Panc1 (cell line): ENCODE measurements around the gene MTHFD2. TPM values are rescaled to one million over a fixed set of nuclear protein-coding genes. Genes with fewer than 3 reads are reported as not detected.
A peak's percentile ranks its signal among the peaks of the same experiment; 100 is the strongest.

Source experiments
- ATAC-seq: fragments of 200-7000 bp; cut with Tn5 transposase; 2 replicates; pipeline ENCODE4 v1.9.1; 2020; ENCODE audit warnings: mild to moderate bottlenecking, moderate library complexity
- BruUV-seq: library from RNA; stranded (reverse); fragments of 400-500 nt; replicated peaks from 2 replicates; lab custom pipeline; 2021; lab: Mats Ljungman, UMichigan
- CTCF ChIA-PET: fragments of 300-600 bp; sonication (Branson Sonifier 250); formaldehyde crosslinking; loops from one replicate; lab custom pipeline; 2022; ENCODE audit warnings: antibody characterized with exemption; lab: Charles Lee
- POLR2A ChIA-PET: fragments of 300-600 bp; sonication (Branson Sonifier 250); formaldehyde crosslinking; loops from one replicate; lab custom pipeline; 2022; ENCODE audit warnings: antibody characterized with exemption; lab: Charles Lee
- DNase-seq: peaks from one replicate; pipeline ENCODE4 v3.0.0-alpha.2; 2010; ENCODE audit warnings: low read depth, low spot score
- H3K27ac ChIP-seq: 2 replicates; pipeline ENCODE4 v1.5.1; 2011; ENCODE audit warnings: mild to moderate bottlenecking, low read length, inconsistent platforms
- H3K27me3 ChIP-seq: fragments of 200-500 bp; sonication (Bioruptor generic); 2 replicates; pipeline ENCODE4 v1.6.0; 2014; ENCODE audit warnings: low read length, inconsistent platforms; ENCODE audit not compliant: control insufficient read depth, insufficient read depth
- H3K36me3 ChIP-seq: fragments of 200-500 bp; sonication (Bioruptor generic); 2 replicates; pipeline ENCODE4 v1.5.1; 2014; ENCODE audit warnings: inconsistent platforms, mild to moderate bottlenecking, low read length, moderate library complexity; ENCODE audit not compliant: control insufficient read depth, insufficient read depth
- H3K4me1 ChIP-seq: 2 replicates; pipeline ENCODE4 v1.5.1; 2011; ENCODE audit warnings: inconsistent platforms, mild to moderate bottlenecking, low read length, moderate library complexity; ENCODE audit not compliant: control insufficient read depth, insufficient read depth
- H3K4me3 ChIP-seq, 2 experiments: 2 replicates each; pipeline ENCODE4 v1.5.1; 2011 to 2012; ENCODE audit warnings: low read depth in 2 of 2, low read length in 2 of 2, mild to moderate bottlenecking in 2 of 2, inconsistent platforms in 1 of 2, moderate library complexity in 1 of 2
- H3K9me3 ChIP-seq: fragments of 200-500 bp; sonication (Bioruptor generic); 2 replicates; pipeline ENCODE4 v1.5.1; 2014; ENCODE audit warnings: low read depth, mild to moderate bottlenecking, inconsistent platforms, low read length, moderate library complexity; ENCODE audit not compliant: control insufficient read depth, insufficient read depth
- CTCF ChIP-seq: fragments of 450-650 bp; IDR thresholded peaks from 2 replicates; pipeline ENCODE4 v1.5.1; 2017; ENCODE audit warnings: mild to moderate bottlenecking
- POLR2AphosphoS5 ChIP-seq: IDR thresholded peaks from 2 replicates; pipeline ENCODE4 v1.6.1; 2012; ENCODE audit warnings: mild to moderate bottlenecking, low read depth, low read length, moderate library complexity
- REST ChIP-seq, 2 experiments: IDR thresholded peaks; 2 replicates each; pipeline ENCODE4 v1.6.1; 2011 to 2012; ENCODE audit warnings: low read depth in 2 of 2, control low read depth in 1 of 2, low read length in 1 of 2, mild to moderate bottlenecking in 1 of 2, moderate library complexity in 1 of 2; ENCODE audit not compliant: insufficient read depth in 1 of 2
- SIN3A ChIP-seq: IDR thresholded peaks from 2 replicates; pipeline ENCODE4 v1.6.1; 2012; ENCODE audit warnings: low read depth, mild to moderate bottlenecking, low read length, moderate library complexity, borderline replicate concordance; ENCODE audit not compliant: insufficient read depth
- TCF7L2 ChIP-seq: IDR thresholded peaks from 2 replicates; pipeline ENCODE4 v1.6.1; 2011; ENCODE audit warnings: mild to moderate bottlenecking, low read depth, low read length, inconsistent platforms
- in situ Hi-C: cut with HindIII; loops from 2 replicates; pipeline ENCODE4 v1.10.0; 2016; ENCODE audit warnings: low sequenced_read_pairs, low pct_unique_long_range_greater_than_20kb
- intact Hi-C: fragments of 100-400 bp; cut with micrococcal nuclease; formaldehyde crosslinking; loops from one replicate; pipeline ENCODE4 v1.10.0; 2022; ENCODE audit not compliant: unreplicated experiment
- total RNA-seq: library from RNA; stranded (reverse); gene quantifications from one replicate; pipeline ENCODE4 v1.2.1, GENCODE V29; 2021; ENCODE audit not compliant: unreplicated experiment

Gene MTHFD2
- total RNA-seq, 1 experiment from 2014 or later = 215 TPM

- DNase-seq = no peak
- POLR2A ChIA-PET = no interaction called here
- Histone ChIP-seq H3K9me3 (no peaks in the 10 kb centered on the region), H3K4me1 (0 out of 2 replicates have a peak, but pooled peaks cover 3% of the 10 kb centered on the region), H3K27ac (no peak overlapping the region), H3K36me3 (no peaks in the 10 kb centered on the region), H3K4me3 (no peak overlapping the region), H3K27me3 (peaks cover 4% of the 10 kb centered on the region; the same call in 1 of the 2 replicates)
- intact Hi-C loops (no loop called here), in situ Hi-C loops (no loop called here)
- no TSS peak for BruUV-seq
- CTCF ChIA-PET = no interaction called here
- ATAC-seq = no peak
- no peak for TF ChIP-seq SIN3A
- no peak for TF ChIP-seq TCF7L2
- TF ChIP-seq REST (IDR thresholded peaks at IDR 0.05; ENCODE audit: insufficient read depth in 1 of 2, low read depth in 2 of 2, low read length in 1 of 2) = no peak
- TF ChIP-seq POLR2AphosphoS5 = no peak
- TF ChIP-seq CTCF = peak; percentile 53
Observed at GRCh38 chr2:74267068-74267467, 68.7 kb downstream of the MTHFD2 start.

Other genes starting within 250 kb of the MTHFD2 start
- 13.1 TPM for gene TET3, start 213.7 kb upstream of the MTHFD2 start, total RNA-seq
- gene BOLA3, start 50.7 kb upstream of the MTHFD2 start, total RNA-seq = 69.7 TPM
- gene MOB1A, start 19.7 kb upstream of the MTHFD2 start, total RNA-seq = 184 TPM
- gene SLC4A5, start 144.8 kb downstream of the MTHFD2 start, total RNA-seq = 1.2 TPM
- gene DCTN1, start 181.7 kb downstream of the MTHFD2 start, total RNA-seq = 190 TPM
- gene C2orf81, start 223.0 kb downstream of the MTHFD2 start, total RNA-seq = 3.9 TPM
- gene WDR54, start 223.1 kb downstream of the MTHFD2 start, total RNA-seq = 27.7 TPM
- 83.1 TPM for gene RTKN, start 243.3 kb downstream of the MTHFD2 start, total RNA-seq